Ovary (tissue), 9 donors: ENCODE results near the gene PIP5K1B. TPM values are rescaled to one million over a fixed set of nuclear protein-coding genes. Genes with fewer than 3 reads are reported as not detected.

Experiments
- DNase-seq, 5 donors: peaks; one replicate each; pipeline ENCODE4 v3.0.0-alpha.2; 2019 to 2020
- H3K27ac ChIP-seq, 2 donors: fragments of 200-600 bp; one replicate each; pipeline versions ENCODE4 v1.5.1 to v1.8.0; 2019 to 2022
- H3K27me3 ChIP-seq: fragments of 200-600 bp; one replicate; pipeline ENCODE4 v1.8.0; 2022
- H3K36me3 ChIP-seq: fragments of 200-600 bp; sonication (generic); one replicate; pipeline ENCODE4 v1.5.1; 2019
- H3K4me1 ChIP-seq: one replicate; pipeline ENCODE4 v1.8.1; 2013; ENCODE audit warnings: mild to moderate bottlenecking, moderate library complexity; ENCODE audit not compliant: insufficient read depth
- H3K4me3 ChIP-seq: fragments of 200-600 bp; sonication (generic); one replicate; pipeline ENCODE4 v1.5.1; 2017
- H3K9me3 ChIP-seq, 2 donors: fragments of 200-600 bp in 1 of 2; sonication (generic) in 1 of 2; one replicate each; pipeline versions ENCODE4 v1.5.1 to v1.8.1; 2013 to 2019; ENCODE audit warnings: mild to moderate bottlenecking in 1 of 2, moderate library complexity in 1 of 2
- CTCF ChIP-seq, 3 donors: fragments of 450-650 bp in 2 of 3; fragments of 200-600 bp in 1 of 3; IDR thresholded peaks; one replicate each; pipeline versions ENCODE4 v1.5.1 to v1.8.0; 2016 to 2022; ENCODE audit warnings: antibody characterized with exemption in 3 of 3, mild to moderate bottlenecking in 1 of 3
- EP300 ChIP-seq: sonication (generic); formaldehyde crosslinking; IDR thresholded peaks from one replicate; pipeline ENCODE4 v1.6.1; 2017; ENCODE audit warnings: antibody characterized with exemption
- POLR2A ChIP-seq: fragments of 450-650 bp; IDR thresholded peaks from one replicate; pipeline ENCODE4 v1.6.1; 2017; ENCODE audit warnings: antibody characterized with exemption, mild to moderate bottlenecking, moderate library complexity
- WGBS, 3 donors: extraction: QIAGEN DNeasy Blood & Tissue Kit in 1 of 3; methylation state at CpG; one replicate each; pipeline versions ENCODE4 v1.1.5 to v1.1.7; 2013 to 2017; 5-methylcytosine and 5-hydroxymethylcytosine counted together
- intact Hi-C, 4 donors: fragments of 100-400 bp; cut with DNase I; formaldehyde crosslinking; loops; one replicate each; pipeline versions ENCODE4 v1.11.0 to v1.15.1; 2022 to 2023
- polyA plus RNA-seq, 2 donors: library from polyadenylated mRNA; stranded (reverse); fragments of 200-250 nt in 1 of 2; fragments of 350-450 nt in 1 of 2; fragmentation: Illumina TruSeq in 1 of 2; extraction: RNeasy Lipid Tissue Mini Kit (QIAGEN cat#74804) in 1 of 2; gene quantifications; one replicate each; pipeline ENCODE4 v1.2.3, GENCODE V29; 2013 to 2014
- total RNA-seq, 7 donors: library from RNA; depleted of rRNA in 2 of 7; stranded (reverse); fragments of >200 nt in 2 of 7; fragmentation: NEBNext Ultra II Directional in 3 of 7; extraction: Animal tissue kit (Norgen Biotek cat#: 25700) in 3 of 7; gene quantifications; one replicate each; pipeline versions ENCODE4 v1.1.0 to v1.2.4, GENCODE V29; 2016 to 2023
- donor health status: DM: no; HTN: no; CAD: no; lungs with moderate emphysema.
- donor health status: DM: no; HTN: no; CAD: no.
- donor health status: Bipolar disorder and iron deficiency.
- donor health status: DM: yes; HTN: yes; CAD: no.
- donor health status: DM: no; HTN: no; CAD: no.
- donor health status: DM: yes; HTN: yes; CAD: no.

PIP5K1B gene
- total and polyA plus RNA-seq, 9 donors, result 0.36 to 3.4 (median 1.0) TPM

- intact Hi-C loops, result no loop called here
Observed at GRCh38 chr9:69012696-69013381, 307.8 kb downstream of the PIP5K1B start.

GRCh38 chr9:69013382-69013727, 308.3 kb downstream of the PIP5K1B start:
- no peak overlapping the region for H3K27ac ChIP-seq
- H3K27me3 ChIP-seq, result no peaks in the 10 kb centered on the region
- TF ChIP-seq POLR2A (no peak), CTCF (IDR thresholded peaks at IDR 0.05) (no peak), EP300 (no peak)
- no peak overlapping the region for H3K4me3 ChIP-seq
- WGBS, 3 donors, result 97 to 98% (median 97%) methylated on average over 26 of the region's 26 CpGs
- no peaks in the 10 kb centered on the region for H3K4me1 ChIP-seq
- DNase-seq, result no peak
- H3K36me3 ChIP-seq, result no peaks in the 10 kb centered on the region
- H3K9me3 ChIP-seq, result no peaks in the 10 kb centered on the region
- intact Hi-C loops, result no loop called here

More at GRCh38 chr9:69012696-69013381, 307.8 kb downstream of the PIP5K1B start:
- H3K36me3 ChIP-seq, result no peaks in the 10 kb centered on the region
- H3K4me3 ChIP-seq, result no peak overlapping the region
- DNase-seq, result no peak
- no peaks in the 10 kb centered on the region for H3K4me1 ChIP-seq
- H3K27me3 ChIP-seq, result no peaks in the 10 kb centered on the region
- TF ChIP-seq POLR2A (no peak), EP300 (no peak), CTCF (IDR thresholded peaks at IDR 0.05) (no peak)
- WGBS, 3 donors, result 86 to 89% (median 89%) methylated on average over 18 of the region's 18 CpGs
- no peak overlapping the region for H3K27ac ChIP-seq
- H3K9me3 ChIP-seq, result no peaks in the 10 kb centered on the region

- no peaks in the 10 kb centered on the region for H3K27me3 ChIP-seq
- H3K27ac ChIP-seq, result no peak within 1 kb of the TSS
- no peaks in the 10 kb centered on the region for H3K36me3 ChIP-seq
- intact Hi-C loops, result no loop called here
- no peak within 1 kb of the TSS for H3K4me3 ChIP-seq
- TF ChIP-seq POLR2A, result no peak
- TF ChIP-seq CTCF (IDR thresholded peaks at IDR 0.05), result no peak
- TF ChIP-seq EP300, result no peak
- no peak for DNase-seq
- 96 to 98% (median 97%) methylated on average over 29 of the region's 29 CpGs for WGBS, 3 donors
- H3K4me1 ChIP-seq, result no peaks in the 10 kb centered on the region
- no peaks in the 10 kb centered on the region for H3K9me3 ChIP-seq
Observed at GRCh38 chr9:69014013-69014412, 309.0 kb downstream of the PIP5K1B start, which contains the start of gene PRKACG. TSS of gene PRKACG (minus strand) at chr9:69014113. CDS start at chr9:69014092, 21 bp downstream.

DNA sequence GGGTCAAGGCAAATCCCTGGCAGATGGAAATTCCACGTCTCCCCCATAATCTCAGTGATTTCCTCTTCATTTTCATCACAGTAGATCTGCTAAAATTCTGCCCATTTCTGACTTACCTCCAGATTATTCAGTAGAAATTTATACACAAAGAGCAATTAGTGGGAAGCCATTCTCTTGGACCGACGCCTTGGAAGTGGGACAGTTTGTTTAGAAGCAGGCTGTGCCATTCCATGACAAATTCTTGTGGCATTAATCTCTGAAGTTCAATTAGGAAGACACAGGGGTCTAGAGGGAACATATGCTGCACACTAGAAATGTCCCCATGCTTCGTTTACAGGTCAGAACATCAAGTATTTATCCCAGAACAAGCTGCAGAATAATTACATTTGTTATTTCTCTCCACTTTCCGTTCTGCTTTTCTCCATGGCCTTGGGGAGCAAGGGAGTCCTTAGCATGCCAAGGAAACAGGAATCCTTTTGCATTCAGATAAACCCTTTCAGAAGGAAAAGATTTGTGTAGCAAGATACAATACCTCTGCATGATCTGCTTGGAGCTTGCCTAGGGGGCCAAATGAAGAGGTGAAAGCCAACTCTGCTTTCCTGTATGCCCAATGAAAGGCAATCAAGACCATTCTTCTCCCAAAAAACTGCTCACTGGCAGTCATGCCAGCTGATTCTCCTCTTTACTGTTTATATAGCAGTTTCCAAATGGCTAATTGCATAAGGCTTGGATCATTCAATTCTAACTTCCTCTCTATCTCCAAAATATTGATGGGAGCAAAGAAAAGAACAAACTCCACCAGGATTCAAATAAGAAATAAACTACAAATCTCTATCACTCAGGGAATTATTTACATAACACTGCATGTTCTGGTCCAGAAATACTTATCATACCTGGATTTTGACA, 311.4 kb downstream of the PIP5K1B start:
- no peak for TF ChIP-seq POLR2A
- TF ChIP-seq CTCF (IDR thresholded peaks at IDR 0.05), result no peak
- no peak for TF ChIP-seq EP300
- 40 to 42% (median 42%) methylated on average over 5 of the region's 5 CpGs for WGBS, 3 donors
- Histone ChIP-seq H3K4me1 (no peaks in the 10 kb centered on the region), H3K27ac (no peak overlapping the region), H3K27me3 (no peaks in the 10 kb centered on the region), H3K9me3 (no peaks in the 10 kb centered on the region), H3K36me3 (no peaks in the 10 kb centered on the region), H3K4me3 (no peak overlapping the region)
- no peak for DNase-seq
- intact Hi-C loops, result no loop called here
